ENCODE results near the gene RSRC1.

GRCh38 chr3:158447408-158447807 lies 337.5 kb downstream of the RSRC1 start:
- TF ChIP-seq CTCF (conservative IDR thresholded peaks at IDR 0.05; ENCODE audit: low read length): no peak
- TF ChIP-seq EZH2phosphoT487 (IDR thresholded peaks at IDR 0.05; ENCODE audit: borderline replicate concordance, low read depth, low read length): no peak
